Thymus (tissue), 14 donors: ENCODE measurements around the gene KCNE3. TPM values are rescaled to one million over a fixed set of nuclear protein-coding genes. Genes with fewer than 3 reads are reported as not detected.

Experiments used
- DNase-seq, 9 donors: peaks; one replicate each; pipeline ENCODE4 v3.0.0-alpha.2; 2013; ENCODE audit warnings: low spot score in 9 of 9, low read depth in 6 of 9, missing footprints in 1 of 9
- H3K27ac ChIP-seq, 2 donors: one replicate each; pipeline ENCODE4 v1.5.1; 2013; ENCODE audit warnings: control low read depth in 1 of 2, low read depth in 1 of 2, low read length in 1 of 2, mild to moderate bottlenecking in 1 of 2, moderate library complexity in 1 of 2
- H3K27me3 ChIP-seq, 2 donors: one replicate each; pipeline ENCODE4 v1.5.1; 2013; ENCODE audit warnings: low read length in 1 of 2; ENCODE audit not compliant: control insufficient read depth in 2 of 2, insufficient read depth in 1 of 2
- H3K36me3 ChIP-seq, 2 donors: one replicate each; pipeline ENCODE4 v1.5.1; 2013; ENCODE audit warnings: low read length in 1 of 2, mild to moderate bottlenecking in 1 of 2, moderate library complexity in 1 of 2; ENCODE audit not compliant: control insufficient read depth in 2 of 2, insufficient read depth in 2 of 2
- H3K4me1 ChIP-seq, 2 donors: one replicate each; pipeline ENCODE4 v1.5.1; 2013; ENCODE audit warnings: low read length in 2 of 2; ENCODE audit not compliant: control insufficient read depth in 2 of 2, insufficient read depth in 2 of 2
- H3K4me3 ChIP-seq, 2 donors: one replicate each; pipeline ENCODE4 v1.5.1; 2013; ENCODE audit warnings: low read length in 2 of 2, control low read depth in 1 of 2, mild to moderate bottlenecking in 1 of 2
- H3K9me3 ChIP-seq, 2 donors: one replicate each; pipeline ENCODE4 v1.5.1; 2013; ENCODE audit warnings: low read length in 1 of 2, mild to moderate bottlenecking in 1 of 2; ENCODE audit not compliant: control insufficient read depth in 2 of 2, insufficient read depth in 1 of 2
- WGBS: extraction: QIAGEN DNeasy Blood & Tissue Kit; methylation state at CpG from one replicate; pipeline ENCODE4 v1.1.7; 2013; 5-methylcytosine and 5-hydroxymethylcytosine counted together
- long read RNA-seq, 10 donors: transcript quantifications; one replicate each; lab custom pipeline, GENCODE V29; 2026
- polyA plus RNA-seq: library from polyadenylated mRNA; stranded (reverse); fragments of 200-250 nt; gene quantifications from one replicate; pipeline ENCODE4 v1.2.3, GENCODE V29; 2013
- total RNA-seq: library from RNA; stranded (reverse); fragments of 120-200 nt; gene quantifications from one replicate; pipeline ENCODE4 v1.2.4, GENCODE V29; 2013
- donor health status: healthy.

Gene KCNE3, protein sequence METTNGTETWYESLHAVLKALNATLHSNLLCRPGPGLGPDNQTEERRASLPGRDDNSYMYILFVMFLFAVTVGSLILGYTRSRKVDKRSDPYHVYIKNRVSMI
- total RNA-seq, result 2.9 TPM
- 2.1 TPM for polyA plus RNA-seq
- long read RNA-seq, donor 1, result 0 reads
- long read RNA-seq, donor 2, result 0 reads
- long read RNA-seq, donor 3, result 0 reads
- long read RNA-seq, donor 4, partial matches to known transcripts, result 0 of 1 reads
- long read RNA-seq, donor 4, other reads (novel, unspliced or antisense), result 0 of 1 reads
- long read RNA-seq, donor 5, result 0 reads
- long read RNA-seq, donor 6, result 0 reads
- long read RNA-seq, donor 7, result 0 reads
- long read RNA-seq, donor 8, result 0 reads
- long read RNA-seq, donor 9, result 0 reads
- long read RNA-seq, donor 10, result 0 reads

DNA sequence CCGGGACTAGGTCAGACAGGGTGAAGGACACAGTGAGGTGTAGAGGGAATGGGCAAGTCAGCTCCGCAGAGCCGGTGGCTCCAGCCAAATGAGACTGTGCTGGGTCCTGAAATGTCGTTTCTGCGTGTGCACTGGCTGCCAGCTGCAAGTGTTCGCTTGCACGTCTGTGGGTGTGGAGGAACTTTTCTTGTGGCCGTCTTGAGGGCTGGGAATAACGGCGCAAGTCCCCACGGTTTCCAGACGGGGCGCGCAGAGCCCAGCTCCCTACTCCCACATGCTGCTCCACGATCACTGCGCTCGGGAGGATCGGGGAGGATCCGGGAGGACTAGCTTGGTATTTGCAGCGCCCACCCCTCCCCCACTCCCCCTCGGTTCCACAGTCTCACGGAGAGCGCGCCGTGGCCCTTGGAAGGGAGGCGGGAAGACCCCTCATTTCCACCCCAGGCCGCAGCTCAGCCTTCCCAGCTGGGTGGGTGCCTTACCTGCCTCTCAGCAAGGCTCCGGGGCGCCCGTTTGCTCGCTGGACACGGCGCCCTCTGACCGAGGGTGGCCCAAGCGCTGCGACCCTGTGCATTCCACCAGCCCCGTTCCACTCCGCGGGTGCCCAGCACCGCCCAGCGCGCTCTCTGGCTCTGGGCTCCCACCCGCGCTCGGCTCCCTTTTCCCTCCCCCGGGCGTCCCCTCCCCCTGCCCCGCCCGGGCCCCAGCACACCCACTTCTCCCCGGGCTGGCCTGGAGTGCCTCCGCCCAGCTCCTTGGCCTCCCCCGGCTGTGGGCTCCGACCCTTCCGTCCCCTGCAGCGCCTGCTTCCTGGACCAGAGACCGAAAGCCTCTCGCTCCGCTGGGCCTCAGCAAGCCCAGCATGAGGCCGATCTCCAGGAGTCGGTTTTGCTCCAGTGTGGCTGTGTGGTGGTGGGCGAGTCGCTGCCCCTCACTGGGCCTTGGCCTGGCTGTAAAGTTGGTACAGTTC lies at the start of gene KCNE3:
Gene KCNE3 (minus strand): TSS at position 634 of the 970 bp plus-strand sequence. CDS start 9,986 bp downstream, outside the sequence.
- Histone ChIP-seq H3K4me3 (peak within 1 kb of the TSS; percentile 39 to 44), H3K36me3 (no peaks in the 10 kb centered on the region), H3K27ac (no peak within 1 kb of the TSS), H3K27me3 (peaks cover 0 to 14% of the 10 kb centered on the region in 2 donors), H3K4me1 (peaks cover 5 to 12% of the 10 kb centered on the region in 2 donors), H3K9me3 (no peaks in the 10 kb centered on the region)
- DNase-seq, result peak in 1 of 9 donors; percentile 23
- 15% methylated on average over 62 of the region's 62 CpGs for WGBS

DNA sequence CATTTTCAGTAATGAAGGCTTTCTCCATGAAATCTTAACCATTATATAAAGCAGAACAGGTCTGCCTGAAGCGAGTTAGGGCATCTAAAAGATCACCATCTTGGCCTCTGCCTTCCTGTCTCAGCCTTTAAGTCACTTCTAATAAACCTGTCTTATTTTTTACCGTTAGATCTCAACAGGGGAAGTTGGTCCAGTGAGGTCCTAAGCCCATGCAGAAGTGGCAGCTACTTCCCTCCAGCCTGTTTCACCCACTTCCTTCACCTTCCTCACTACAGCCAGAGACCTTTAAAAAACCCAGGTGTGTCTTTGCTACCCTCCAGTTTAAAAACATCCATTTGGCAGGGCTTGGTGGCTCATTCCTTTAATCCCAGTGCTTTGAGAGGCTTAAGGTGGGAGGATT lies 40.2 kb upstream of the KCNE3 start:
- WGBS, result 28% methylated on average over 2 of the region's 2 CpGs

DNA sequence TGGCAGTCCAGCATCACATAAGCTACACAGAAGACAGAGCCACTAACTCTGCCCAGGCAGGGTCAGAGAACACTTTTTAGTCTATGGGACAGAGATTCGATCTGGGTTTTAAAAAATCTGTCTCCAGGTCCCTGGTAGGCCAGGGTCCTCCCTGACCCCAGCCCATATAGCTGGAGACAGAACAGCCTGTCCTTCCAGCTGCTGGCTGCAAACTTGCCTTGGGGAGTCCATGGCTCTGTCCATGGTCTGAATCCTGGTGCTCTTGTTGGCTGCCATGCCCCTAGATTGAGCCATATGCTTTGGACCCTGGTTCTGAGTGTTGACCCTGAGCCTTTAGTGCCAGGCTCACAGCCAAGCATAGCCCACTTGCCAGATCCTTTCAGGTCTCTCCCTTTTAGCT lies 39.5 kb upstream of the KCNE3 start:
- DNase-seq, result no peak
- 84% methylated on average over 1 of the region's 1 CpG for WGBS
- Histone ChIP-seq H3K9me3 (peaks cover 3 to 5% of the 10 kb centered on the region in 2 donors), H3K27ac (no peak overlapping the region), H3K4me3 (no peak overlapping the region), H3K4me1 (no peaks in the 10 kb centered on the region), H3K36me3 (no peaks in the 10 kb centered on the region), H3K27me3 (no peaks in the 10 kb centered on the region)

More for the DNA sequence above, 40.2 kb upstream of the KCNE3 start:
- Histone ChIP-seq H3K4me1 (no peaks in the 10 kb centered on the region), H3K9me3 (peaks cover under 1 to 2% of the 10 kb centered on the region in 2 donors), H3K27ac (no peak overlapping the region), H3K36me3 (no peaks in the 10 kb centered on the region), H3K4me3 (no peak overlapping the region), H3K27me3 (no peaks in the 10 kb centered on the region)
- DNase-seq, result no peak

DNA sequence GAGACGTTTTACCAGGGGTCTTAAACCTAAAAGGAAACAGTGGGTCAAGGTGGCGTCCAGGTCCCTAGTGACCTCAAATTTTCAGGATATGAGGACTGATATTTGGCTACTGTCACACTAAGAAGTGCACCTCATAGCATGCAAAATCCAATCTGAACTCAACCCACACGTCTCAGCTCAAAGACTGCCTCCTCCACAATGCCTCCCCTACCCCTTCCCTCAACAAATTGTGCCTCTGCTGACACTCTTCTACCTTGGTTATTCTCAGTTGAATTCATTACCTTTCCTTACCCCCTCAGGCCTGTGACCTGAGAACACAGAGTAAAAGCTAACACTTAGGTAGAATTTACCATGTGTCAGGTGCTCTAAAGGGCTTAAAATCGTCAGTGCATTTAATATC lies 38.6 kb upstream of the KCNE3 start:
- whole genome bisulfite sequencing, result 98% methylated on average over 4 of the region's 4 CpGs
- Histone ChIP-seq H3K4me3 (no peak overlapping the region), H3K4me1 (no peaks in the 10 kb centered on the region), H3K9me3 (peaks cover 3 to 5% of the 10 kb centered on the region in 2 donors), H3K27me3 (no peaks in the 10 kb centered on the region), H3K36me3 (no peaks in the 10 kb centered on the region), H3K27ac (no peak overlapping the region)
- no peak for DNase-seq

DNA sequence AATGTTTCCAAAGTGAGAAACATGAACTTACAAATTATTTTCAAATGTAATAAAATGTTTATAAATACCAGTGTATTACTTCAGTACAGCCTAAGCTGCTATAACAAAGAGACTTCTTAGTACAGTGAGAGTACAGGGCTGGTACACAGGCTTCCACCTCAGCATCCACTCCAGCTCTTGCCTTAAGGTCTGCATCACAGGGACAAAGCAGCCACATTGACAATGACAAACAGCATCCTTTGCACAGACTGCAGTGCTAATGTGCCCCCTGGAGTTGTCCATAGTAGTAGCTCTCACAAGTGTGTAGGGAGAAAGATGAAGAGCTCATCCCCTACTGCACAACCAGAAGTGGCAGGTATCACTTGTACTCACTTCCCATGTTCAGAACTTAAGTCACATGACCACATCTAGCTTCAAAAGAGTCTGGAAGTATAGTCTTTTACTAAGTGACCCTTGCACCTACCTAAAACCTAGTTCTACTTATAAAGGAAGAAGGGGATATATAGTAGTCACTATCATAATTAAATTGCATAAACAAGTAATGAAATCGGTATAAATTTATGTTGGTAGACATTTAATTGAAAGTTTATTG lies 36.8 kb upstream of the KCNE3 start:
- Histone ChIP-seq H3K27ac (no peak overlapping the region), H3K4me1 (no peaks in the 10 kb centered on the region), H3K27me3 (no peaks in the 10 kb centered on the region), H3K4me3 (no peak overlapping the region), H3K9me3 (peaks cover 3 to 5% of the 10 kb centered on the region in 2 donors), H3K36me3 (no peaks in the 10 kb centered on the region)
- WGBS, result 99% methylated on average over 1 of the region's 1 CpG
- DNase-seq, result no peak

DNA sequence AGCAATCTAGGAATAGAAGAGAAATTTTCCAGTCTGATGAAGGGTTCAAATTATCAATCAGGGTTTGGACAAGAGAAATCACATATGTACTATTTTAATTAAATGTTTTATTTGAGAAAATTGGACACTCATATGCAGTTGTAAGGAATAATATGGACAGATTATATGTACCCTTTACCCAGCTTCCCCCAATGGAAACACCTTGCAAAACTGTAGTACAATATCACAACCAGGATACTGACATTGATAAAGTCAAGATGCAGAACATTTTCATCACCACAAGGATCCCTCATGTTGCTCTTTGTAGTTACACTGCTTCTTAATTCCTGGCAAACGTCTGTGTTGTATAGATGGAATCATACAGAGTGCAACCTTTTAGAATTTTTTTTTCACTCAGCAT lies 27.6 kb upstream of the KCNE3 start:
- Histone ChIP-seq H3K4me3 (no peak overlapping the region), H3K36me3 (no peaks in the 10 kb centered on the region), H3K4me1 (peaks cover 0 to 15% of the 10 kb centered on the region in 2 donors), H3K9me3 (no peaks in the 10 kb centered on the region), H3K27ac (no peak overlapping the region), H3K27me3 (no peaks in the 10 kb centered on the region)
- 97% methylated on average over 1 of the region's 1 CpG for WGBS
- no peak for DNase-seq

DNA sequence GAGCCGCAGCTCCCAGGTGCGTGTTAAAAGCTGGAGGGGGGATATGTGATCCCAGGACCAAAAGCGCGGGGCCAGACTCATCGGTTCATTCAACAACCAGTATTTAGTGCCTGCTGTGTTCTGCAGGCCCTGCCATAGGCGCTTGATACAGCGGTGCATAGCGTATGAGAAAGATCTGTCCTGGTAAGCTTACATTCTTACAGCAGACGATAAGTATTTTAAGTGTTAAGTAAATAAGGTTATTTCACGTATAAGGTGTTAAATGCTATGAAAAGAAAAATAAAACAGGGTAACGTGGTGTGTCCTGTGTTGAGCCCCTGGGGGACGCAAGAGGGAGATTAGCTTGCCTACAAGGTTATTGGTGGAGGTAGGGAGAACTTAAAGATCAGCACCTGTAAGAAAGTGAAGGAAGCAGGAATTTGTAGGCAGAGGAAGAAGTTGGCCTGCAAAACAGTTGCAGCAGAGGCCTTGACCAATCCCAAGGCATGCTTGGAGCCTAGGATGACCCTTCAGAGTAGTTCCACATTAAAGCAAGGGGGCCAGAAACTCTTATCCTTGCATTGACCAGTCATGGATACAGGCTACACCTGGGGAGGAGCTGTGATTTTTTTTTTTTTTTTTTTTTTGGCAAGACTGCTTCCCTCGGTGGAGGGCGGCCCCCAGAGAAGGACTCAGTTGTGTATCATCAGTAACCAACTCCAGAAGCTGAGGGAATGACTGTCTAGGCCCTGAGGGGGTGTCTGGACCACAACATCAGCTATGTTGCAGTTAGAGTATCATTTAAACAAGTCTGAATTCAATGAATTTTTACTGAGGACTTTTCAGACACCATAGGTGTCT lies 26.7 kb upstream of the KCNE3 start:
- peak in 1 of 9 donors; percentile 39 for DNase-seq
- Histone ChIP-seq H3K36me3 (no peaks in the 10 kb centered on the region), H3K27me3 (no peaks in the 10 kb centered on the region), H3K4me3 (peak overlapping the region; percentile 44 to 82), H3K27ac (peak overlapping the region; percentile 90 to 99), H3K9me3 (no peaks in the 10 kb centered on the region), H3K4me1 (peaks cover 0 to 15% of the 10 kb centered on the region in 2 donors)
- WGBS, result 13% methylated on average over 14 of the region's 14 CpGs

DNA sequence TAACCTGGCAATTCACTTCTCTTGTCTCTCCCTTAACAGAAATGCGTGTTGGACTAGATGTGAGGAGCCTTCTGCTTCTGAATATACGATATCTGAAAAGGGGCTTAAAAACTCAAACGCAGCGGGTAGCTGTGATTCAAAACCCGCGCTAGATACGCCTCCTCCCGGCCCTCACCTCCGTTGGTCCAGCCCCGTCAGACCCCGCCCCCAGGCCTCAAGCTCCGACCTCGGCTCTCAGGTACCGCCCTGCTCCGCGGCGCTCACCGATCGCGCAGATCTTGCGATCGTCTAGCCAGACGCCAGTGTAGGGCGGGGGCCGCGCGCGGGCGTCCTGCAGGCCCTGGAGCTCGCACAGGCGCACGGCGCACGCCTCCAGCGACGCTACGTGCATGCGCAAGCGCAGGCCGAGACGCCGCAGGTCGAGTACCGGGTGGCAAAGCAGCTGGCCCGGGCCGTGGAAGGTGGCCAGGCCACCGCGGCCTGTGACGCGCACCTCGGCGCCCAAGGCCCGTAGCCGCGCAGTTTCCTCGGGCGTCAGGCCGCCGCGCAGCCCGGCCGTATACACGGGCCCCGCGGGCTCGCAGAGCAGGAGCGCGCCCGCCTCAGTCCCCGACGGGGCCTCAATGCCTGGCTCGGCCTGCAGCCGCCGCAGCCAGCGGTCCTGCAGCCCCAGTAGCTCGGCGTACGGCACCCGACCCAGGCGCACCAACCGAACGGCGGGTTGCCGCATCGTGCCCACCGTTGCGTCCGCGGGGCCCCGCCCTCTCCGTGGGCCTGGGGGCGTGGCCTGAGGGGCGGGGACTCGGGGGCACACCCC lies 25.8 kb upstream of the KCNE3 start, which contains the start of gene LIPT2:
Gene LIPT2 (minus strand): TSS at position 751 of the 817 bp plus-strand sequence. CDS start 21 bp downstream, at position 730.
- Histone ChIP-seq H3K27me3 (no peaks in the 10 kb centered on the region), H3K4me3 (peak within 1 kb of the TSS; percentile 44 to 82), H3K36me3 (no peaks in the 10 kb centered on the region), H3K27ac (peak within 1 kb of the TSS; percentile 90 to 99), H3K4me1 (peaks cover 0 to 15% of the 10 kb centered on the region in 2 donors), H3K9me3 (no peaks in the 10 kb centered on the region)
- under 1% methylated on average over 94 of the region's 94 CpGs for WGBS
- DNase-seq, result peak; percentile 89 to 99 (median 96)
